T1000 (cell line): ENCODE measurements around the gene DPPA2.

Experiments used
- DNase-seq: peaks from one replicate; lab custom pipeline; 2025; ENCODE audit warnings: mixed read lengths; lab: John Stamatoyannopoulos, UW

The DPPA2 gene

GRCh38 chr3:109325109-109325508, 8.8 kb upstream of the DPPA2 start:
- no peak for DNase-seq

GRCh38 chr3:109313061-109313460, 3.3 kb downstream of the DPPA2 start:
- no peak for DNase-seq

GRCh38 chr3:109297496-109297895, 18.8 kb downstream of the DPPA2 start:
- DNase-seq: no peak

GRCh38 chr3:109284071-109284470, 32.2 kb downstream of the DPPA2 start:
- DNase-seq: no peak

- no peak for DNase-seq
These were observed 37.8 kb downstream of the DPPA2 start for GRCh38 chr3:109278546-109278945.

GRCh38 chr3:109278141-109278540, 38.2 kb downstream of the DPPA2 start:
- DNase-seq: no peak

GRCh38 chr3:109275702-109276293, 40.5 kb downstream of the DPPA2 start:
- DNase-seq: no peak

- DNase-seq: no peak
These were observed 45.5 kb downstream of the DPPA2 start for GRCh38 chr3:109270779-109271178.

- no peak for DNase-seq
These were observed 46.6 kb downstream of the DPPA2 start for GRCh38 chr3:109269577-109270275.

- DNase-seq: no peak
These were observed 48.1 kb downstream of the DPPA2 start for GRCh38 chr3:109268181-109268580.

- no peak for DNase-seq
These were observed 51.0 kb downstream of the DPPA2 start for GRCh38 chr3:109265295-109265694.

GRCh38 chr3:109257269-109257668, 59.0 kb downstream of the DPPA2 start:
- DNase-seq: peak; percentile 3

- DNase-seq: no peak
These were observed 61.5 kb downstream of the DPPA2 start for GRCh38 chr3:109254770-109255169.

GRCh38 chr3:109252641-109253040, 63.7 kb downstream of the DPPA2 start:
- DNase-seq: no peak
